Heart left ventricle (tissue), 13 donors: ENCODE results near the gene OR4B1.

ENCODE experiments used
- CTCF ChIP-seq, 12 donors: fragments of 200-600 bp; sonication (generic) in 4 of 12; IDR thresholded peaks; one replicate each; pipeline versions ENCODE4 v1.5.0 to v1.8.0; 2018 to 2022; ENCODE audit warnings: antibody characterized with exemption in 12 of 12, mild to moderate bottlenecking in 5 of 12
- POLR2A ChIP-seq, 2 donors: fragments of 450-650 bp; IDR thresholded peaks; one replicate each; pipeline ENCODE4 v1.6.1; 2017; ENCODE audit warnings: antibody characterized with exemption in 2 of 2, mild to moderate bottlenecking in 2 of 2, moderate library complexity in 2 of 2
- donor health status: ischemic (EF 13 %, LVEDD 7.1; RV severe dilation, severe dysfunction).
- donor health status: DM: no; HTN: yes; CAD: no.
- donor health status: DM: no; HTN: no; CAD: no.
- donor health status: ischemic (EF 25% LVEDD 6.9; RV normal size, moderate dysfunction).
- donor health status: ischemic (EF 25% LVEDD 5.7; RV mildly dilated, moderate dysfunction).
- donor health status: ischemic (EF 35%, LVEDD 5.7; RV mildly dilated, moderate dysfunction).
- donor health status: nonischemic (EF 11% LVEDD 7.7; RV severe dilation, severe dysfunction).
- donor health status: DM: yes; HTN: yes; CAD: no.
- donor health status: PGD.
- donor health status: ischemic (EF 29% LVEDD 5.4; RV normal size, mild dysfunction).
- donor health status: nonischemic (EF 23%, LVEDD 6.1; RV moderate dilation, normal function).

GRCh38 chr11:48193876-48194275, 22.7 kb upstream of the OR4B1 start:
- TF ChIP-seq CTCF (IDR thresholded peaks at IDR 0.05) (no peak), POLR2A (IDR thresholded peaks at IDR 0.05) (no peak)
